MM.1S (cell line): Measurements from ENCODE around the gene RHPN2.

Source experiments
- DNase-seq: peaks from one replicate; pipeline ENCODE4 v3.0.0-alpha.2; 2015
- H2AFZ ChIP-seq: fragments of 300-600 bp; sonication (generic); 2 replicates; pipeline ENCODE4 v1.6.0; 2016; ENCODE audit warnings: antibody characterized with exemption, low read length
- H3F3A ChIP-seq: fragments of 300-600 bp; sonication (generic); 2 replicates; pipeline ENCODE4 v1.6.1; 2016; ENCODE audit warnings: mild to moderate bottlenecking, antibody characterized with exemption, low read length, moderate library complexity, mixed read lengths; ENCODE audit not compliant: insufficient read depth
- H3K27ac ChIP-seq: fragments of 300-600 bp; sonication (generic); 2 replicates; pipeline ENCODE4 v1.5.1; 2016; ENCODE audit warnings: mild to moderate bottlenecking, low read length
- H3K27me3 ChIP-seq: fragments of 300-600 bp; sonication (generic); replicated peaks from 2 replicates; pipeline ENCODE4 v1.6.0; 2016; ENCODE audit warnings: low read length; ENCODE audit not compliant: insufficient read depth
- H3K36me3 ChIP-seq: fragments of 300-600 bp; sonication (generic); replicated peaks from 2 replicates; pipeline ENCODE4 v1.6.1; 2016; ENCODE audit warnings: mild to moderate bottlenecking, low read length, mixed read lengths; ENCODE audit not compliant: insufficient read depth
- H3K4me1 ChIP-seq: fragments of 300-600 bp; sonication (generic); 2 replicates; pipeline ENCODE4 v1.6.1; 2016; ENCODE audit warnings: low read length, mixed read lengths
- H3K4me2 ChIP-seq: fragments of 300-600 bp; sonication (generic); 2 replicates; pipeline ENCODE4 v1.6.0; 2016; ENCODE audit warnings: low read depth, low read length
- H3K4me3 ChIP-seq: fragments of 300-600 bp; sonication (generic); 2 replicates; pipeline ENCODE4 v1.5.1; 2016; ENCODE audit warnings: low read length, mixed read lengths
- H3K79me2 ChIP-seq: fragments of 300-600 bp; sonication (generic); 2 replicates; pipeline ENCODE4 v1.6.1; 2016; ENCODE audit warnings: mixed run types, low read length, mixed read lengths
- H3K9ac ChIP-seq: fragments of 300-600 bp; sonication (generic); 2 replicates; pipeline ENCODE4 v1.6.1; 2016; ENCODE audit warnings: low read length, mixed read lengths
- H3K9me2 ChIP-seq: fragments of 300-600 bp; sonication (generic); replicated peaks from 2 replicates; pipeline ENCODE4 v1.6.1; 2016; ENCODE audit warnings: mild to moderate bottlenecking, low read length, mixed read lengths; ENCODE audit not compliant: insufficient read depth
- H3K9me3 ChIP-seq: fragments of 300-600 bp; sonication (generic); replicated peaks from 2 replicates; pipeline ENCODE4 v1.6.1; 2016; ENCODE audit warnings: mild to moderate bottlenecking, low read length, mixed read lengths; ENCODE audit not compliant: insufficient read depth
- H4K20me1 ChIP-seq: fragments of 300-600 bp; sonication (generic); 2 replicates; pipeline ENCODE4 v1.6.1; 2016; ENCODE audit warnings: mild to moderate bottlenecking, low read length, moderate library complexity, mixed read lengths; ENCODE audit not compliant: insufficient read depth
- EZH2 ChIP-seq: fragments of 300-600 bp; sonication (generic); optimal IDR thresholded peaks from 2 replicates; pipeline ENCODE3; 2017; ENCODE audit warnings: low read depth, mild to moderate bottlenecking, antibody characterized with exemption, low read length, mixed read lengths
- EZH2phosphoT487 ChIP-seq: fragments of 300-600 bp; sonication (generic); IDR thresholded peaks from 2 replicates; pipeline ENCODE4 v1.6.1; 2018; ENCODE audit warnings: antibody characterized with exemption, low read length
- TF ChIP-seq, protein P1 (sequence below): fragments of 300-600 bp; sonication (generic); IDR thresholded peaks from 2 replicates; pipeline ENCODE4 v1.5.1; 2016; ENCODE audit warnings: antibody characterized with exemption, low read length, mixed read lengths

RHPN2 gene

DNA sequence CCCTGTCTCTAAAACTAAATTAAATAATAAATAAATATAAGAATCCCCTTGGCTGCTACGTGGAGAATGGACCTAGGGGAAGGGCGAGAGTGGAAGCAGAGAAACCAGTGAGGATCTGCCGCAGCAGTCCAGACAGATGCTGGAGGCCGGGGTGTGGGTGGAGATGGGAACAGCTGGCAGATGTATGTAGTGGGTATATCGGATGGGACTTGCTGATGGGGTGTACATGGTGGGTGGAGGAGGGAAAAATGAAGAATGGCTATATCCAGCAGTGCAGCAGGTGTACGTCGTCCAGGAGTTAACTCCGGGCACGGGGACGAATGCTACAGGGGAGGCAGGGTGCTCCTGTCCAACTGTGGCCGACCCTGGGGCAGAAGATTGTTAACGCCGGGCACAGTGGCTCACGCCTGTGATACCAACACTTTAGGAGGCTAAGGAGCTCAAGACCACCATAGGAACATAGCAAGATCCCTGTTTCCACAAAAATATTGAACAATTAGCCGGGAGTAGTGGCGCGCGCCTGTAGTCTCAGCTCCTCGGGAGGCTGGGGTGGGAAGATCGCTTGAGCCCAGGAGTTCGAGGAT, 93.6 kb downstream of the RHPN2 start:
- Histone ChIP-seq H3K9ac (peak overlapping the region; percentile 58), H3K27me3 (no peaks in the 10 kb centered on the region), H3F3A (no peaks in the 10 kb centered on the region), H3K36me3 (no peaks in the 10 kb centered on the region), H3K4me3 (peak overlapping the region; percentile 72), H3K79me2 (peaks cover 26% of the 10 kb centered on the region), H4K20me1 (no peaks in the 10 kb centered on the region), H3K4me1 (no peaks in the 10 kb centered on the region), H2AFZ (peak overlapping the region; percentile 68), H3K27ac (no peak overlapping the region), H3K4me2 (peak overlapping the region; percentile 79), H3K9me2 (no peaks in the 10 kb centered on the region), H3K9me3 (no peaks in the 10 kb centered on the region)
- no peak for DNase-seq
- TF ChIP-seq, protein P1, sequence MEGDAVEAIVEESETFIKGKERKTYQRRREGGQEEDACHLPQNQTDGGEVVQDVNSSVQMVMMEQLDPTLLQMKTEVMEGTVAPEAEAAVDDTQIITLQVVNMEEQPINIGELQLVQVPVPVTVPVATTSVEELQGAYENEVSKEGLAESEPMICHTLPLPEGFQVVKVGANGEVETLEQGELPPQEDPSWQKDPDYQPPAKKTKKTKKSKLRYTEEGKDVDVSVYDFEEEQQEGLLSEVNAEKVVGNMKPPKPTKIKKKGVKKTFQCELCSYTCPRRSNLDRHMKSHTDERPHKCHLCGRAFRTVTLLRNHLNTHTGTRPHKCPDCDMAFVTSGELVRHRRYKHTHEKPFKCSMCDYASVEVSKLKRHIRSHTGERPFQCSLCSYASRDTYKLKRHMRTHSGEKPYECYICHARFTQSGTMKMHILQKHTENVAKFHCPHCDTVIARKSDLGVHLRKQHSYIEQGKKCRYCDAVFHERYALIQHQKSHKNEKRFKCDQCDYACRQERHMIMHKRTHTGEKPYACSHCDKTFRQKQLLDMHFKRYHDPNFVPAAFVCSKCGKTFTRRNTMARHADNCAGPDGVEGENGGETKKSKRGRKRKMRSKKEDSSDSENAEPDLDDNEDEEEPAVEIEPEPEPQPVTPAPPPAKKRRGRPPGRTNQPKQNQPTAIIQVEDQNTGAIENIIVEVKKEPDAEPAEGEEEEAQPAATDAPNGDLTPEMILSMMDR: no peak
- TF ChIP-seq EZH2phosphoT487 (no peak), EZH2 (no peak)

DNA sequence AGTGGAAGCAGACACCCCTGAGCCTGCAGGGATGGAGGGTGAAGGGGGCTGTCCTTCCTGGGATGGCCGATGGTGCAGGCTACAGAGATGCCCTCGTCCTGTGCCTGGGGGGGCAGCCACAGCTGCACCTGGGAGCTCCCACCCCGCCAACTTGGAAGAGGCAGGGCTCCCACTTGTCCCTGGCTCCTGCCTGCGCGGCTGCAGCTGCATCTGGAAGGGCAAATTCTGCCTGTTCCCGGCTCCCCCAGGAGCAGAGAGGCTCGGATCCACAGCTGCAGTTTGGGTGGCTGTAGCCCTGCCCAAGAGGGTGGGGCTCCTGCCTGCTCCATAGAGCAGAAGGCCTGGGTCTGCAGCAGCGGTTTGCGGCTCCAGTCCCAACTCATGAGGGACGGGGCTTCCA, 95.1 kb downstream of the RHPN2 start:
- no peak overlapping the region for H3K27ac ChIP-seq
- H3F3A ChIP-seq: no peaks in the 10 kb centered on the region
- no peak overlapping the region for H3K4me3 ChIP-seq
- no peak for DNase-seq
- H2AFZ ChIP-seq: no peak overlapping the region
- no peaks in the 10 kb centered on the region for H4K20me1 ChIP-seq
- H3K36me3 ChIP-seq: no peaks in the 10 kb centered on the region
- H3K4me1 ChIP-seq: no peaks in the 10 kb centered on the region
- TF ChIP-seq EZH2phosphoT487 (no peak), EZH2 (no peak)
- TF ChIP-seq, protein P1: no peak
- H3K27me3 ChIP-seq: no peaks in the 10 kb centered on the region
- no peak overlapping the region for H3K9ac ChIP-seq
- peaks cover 26% of the 10 kb centered on the region for H3K79me2 ChIP-seq
- H3K4me2 ChIP-seq: no peak overlapping the region
- H3K9me2 ChIP-seq: no peaks in the 10 kb centered on the region
- H3K9me3 ChIP-seq: no peaks in the 10 kb centered on the region

GRCh38 chr19:32966750-32967149, 97.9 kb downstream of the RHPN2 start:
- Histone ChIP-seq H3K27ac (no peak overlapping the region), H3K9me2 (no peaks in the 10 kb centered on the region), H3K27me3 (no peaks in the 10 kb centered on the region), H3K4me2 (no peak overlapping the region), H3K4me1 (no peaks in the 10 kb centered on the region), H3K9me3 (no peaks in the 10 kb centered on the region), H2AFZ (no peak overlapping the region), H3K9ac (no peak overlapping the region), H4K20me1 (no peaks in the 10 kb centered on the region), H3F3A (no peaks in the 10 kb centered on the region), H3K79me2 (peaks cover 26% of the 10 kb centered on the region), H3K36me3 (no peaks in the 10 kb centered on the region), H3K4me3 (no peak overlapping the region)
- TF ChIP-seq EZH2 (no peak), EZH2phosphoT487 (no peak)
- TF ChIP-seq, protein P1: no peak
- no peak for DNase-seq
